Measurements from ENCODE around the gene LHFPL3. TPM values are rescaled to one million over a fixed set of nuclear protein-coding genes. Genes with fewer than 3 reads are reported as not detected.
A peak's percentile ranks its signal among the peaks of the same experiment; 100 is the strongest.

LHFPL3 gene
- polyA plus RNA-seq, 1 donor from 2014 or later = 5.6 TPM

GRCh38 chr7:104358446-104359132 lies 30.2 kb downstream of the LHFPL3 start:
- Histone ChIP-seq H4K20me1 (ENCODE audit: insufficient read depth) (no peaks in the 10 kb centered on the region), H3F3A (ENCODE audit: insufficient read depth, low read length, poor library complexity, severe bottlenecking) (no peaks in the 10 kb centered on the region), H3K4me3 (ENCODE audit: low read length) (peak overlapping the region; percentile 5), H3K27me3 (ENCODE audit: insufficient read depth, low read depth, low read length) (no peaks in the 10 kb centered on the region), H3K9me3 (ENCODE audit: low read length) (no peaks in the 10 kb centered on the region), H2AFZ (ENCODE audit: low read depth, low read length) (no peak overlapping the region), H3K79me2 (replicated peaks; ENCODE audit: insufficient read depth, low read length) (no peaks in the 10 kb centered on the region), H3K4me2 (ENCODE audit: low read length) (no peak overlapping the region), H3K9ac (ENCODE audit: low read length) (no peak overlapping the region), H3K9me2 (ENCODE audit: insufficient read depth, low read length) (no peaks in the 10 kb centered on the region), H3K36me3 (ENCODE audit: insufficient read depth, low read length) (no peaks in the 10 kb centered on the region), H3K27ac (ENCODE audit: low read length) (peak overlapping the region; percentile 16)
- TF ChIP-seq SMC3 (conservative IDR thresholded peaks at IDR 0.05; ENCODE audit: poor library complexity) = no peak
- TF ChIP-seq CTCF (IDR thresholded peaks at IDR 0.05; ENCODE audit: poor library complexity, severe bottlenecking) = no peak
- TF ChIP-seq RAD21 (conservative IDR thresholded peaks at IDR 0.05) = no peak
- no peak for TF ChIP-seq EZH2 (IDR thresholded peaks at IDR 0.05; ENCODE audit: borderline replicate concordance, insufficient read depth, low read length, poor library complexity, severe bottlenecking)
- no peak for TF ChIP-seq TAF1 (IDR thresholded peaks at IDR 0.05; ENCODE audit: low read depth)
- peak; percentile 62 for TF ChIP-seq POLR2AphosphoS5 (IDR thresholded peaks at IDR 0.05)
- no peak for TF ChIP-seq MXI1 (conservative IDR thresholded peaks at IDR 0.05; ENCODE audit: poor library complexity, severe bottlenecking)
- peak; percentile 57 for TF ChIP-seq REST (IDR thresholded peaks at IDR 0.05; ENCODE audit: borderline replicate concordance)
- peak; percentile 79 for TF ChIP-seq EP300 (conservative IDR thresholded peaks at IDR 0.05; ENCODE audit: poor library complexity, severe bottlenecking)

GRCh38 chr7:104362756-104363155 lies 34.4 kb downstream of the LHFPL3 start:
- Histone ChIP-seq H3K4me3 (ENCODE audit: low read length) (no peak overlapping the region), H3K36me3 (ENCODE audit: insufficient read depth, low read length) (no peaks in the 10 kb centered on the region), H3K27ac (ENCODE audit: low read length) (no peak overlapping the region), H3F3A (ENCODE audit: insufficient read depth, low read length, poor library complexity, severe bottlenecking) (no peaks in the 10 kb centered on the region), H3K27me3 (ENCODE audit: insufficient read depth, low read depth, low read length) (no peaks in the 10 kb centered on the region), H3K9me2 (ENCODE audit: insufficient read depth, low read length) (no peaks in the 10 kb centered on the region), H3K9me3 (ENCODE audit: low read length) (no peaks in the 10 kb centered on the region), H3K4me2 (ENCODE audit: low read length) (no peak overlapping the region), H3K9ac (ENCODE audit: low read length) (no peak overlapping the region), H2AFZ (ENCODE audit: low read depth, low read length) (no peak overlapping the region), H4K20me1 (ENCODE audit: insufficient read depth) (no peaks in the 10 kb centered on the region), H3K79me2 (replicated peaks; ENCODE audit: insufficient read depth, low read length) (no peaks in the 10 kb centered on the region)
- TF ChIP-seq REST (IDR thresholded peaks at IDR 0.05; ENCODE audit: borderline replicate concordance) = no peak
